Activated T-cell treated with anti-CD3 and anti-CD28 coated beads, Interleukin-2, amount 50 U/mL, for 72 hours (primary cell): ENCODE data around the gene HDAC6. TPM values are rescaled to one million over a fixed set of nuclear protein-coding genes. Genes with fewer than 3 reads are reported as not detected.
"Not testable (repeated sequence)": the region's sequence is repeated elsewhere in the genome, so short reads cannot be mapped to it uniquely, and the experiment has no call there.

Experiments used
- ATAC-seq, 2 donors: fragments of 150-1000 bp; cut with Tn5 transposase; replicated peaks in 1 of 2; 2 replicates each; pipeline ENCODE4 v1.10.0; 2021; ENCODE audit warnings: moderate library complexity in 2 of 2, mild to moderate bottlenecking in 1 of 2
- DNase-seq, 2 donors: peaks; one replicate each; pipeline ENCODE4 v3.0.0; 2021 to 2022; ENCODE audit warnings: mixed read lengths in 1 of 2
- H3K27ac Mint-ChIP-seq: one replicate; pipeline ENCODE4 v1.8.0; 2022; ENCODE audit warnings: mild to moderate bottlenecking, moderate library complexity, mixed read lengths
- H3K27me3 Mint-ChIP-seq: one replicate; pipeline ENCODE4 v1.8.0; 2022; ENCODE audit warnings: low read depth, mixed read lengths
- H3K36me3 Mint-ChIP-seq, 2 donors: one replicate each; pipeline ENCODE4 v1.8.0; 2022; ENCODE audit warnings: mixed read lengths in 2 of 2, mild to moderate bottlenecking in 1 of 2; ENCODE audit not compliant: insufficient read depth in 2 of 2
- H3K4me1 Mint-ChIP-seq: one replicate; pipeline ENCODE4 v1.8.0; 2022; ENCODE audit warnings: low read depth, mixed read lengths
- H3K4me3 Mint-ChIP-seq, 2 donors: one replicate each; pipeline ENCODE4 v1.8.0; 2022; ENCODE audit warnings: mild to moderate bottlenecking in 2 of 2, mixed read lengths in 2 of 2, moderate library complexity in 2 of 2
- H3K9me3 Mint-ChIP-seq, 2 donors: one replicate each; pipeline ENCODE4 v1.8.0; 2022; ENCODE audit warnings: mixed read lengths in 2 of 2
- total RNA-seq, 2 donors: library from RNA; stranded (reverse); gene quantifications; one replicate each; pipeline ENCODE4 v1.2.3, GENCODE V29; 2022

Gene HDAC6
- total RNA-seq, 2 donors from 2014 or later = 109 to 143 TPM

DNA sequence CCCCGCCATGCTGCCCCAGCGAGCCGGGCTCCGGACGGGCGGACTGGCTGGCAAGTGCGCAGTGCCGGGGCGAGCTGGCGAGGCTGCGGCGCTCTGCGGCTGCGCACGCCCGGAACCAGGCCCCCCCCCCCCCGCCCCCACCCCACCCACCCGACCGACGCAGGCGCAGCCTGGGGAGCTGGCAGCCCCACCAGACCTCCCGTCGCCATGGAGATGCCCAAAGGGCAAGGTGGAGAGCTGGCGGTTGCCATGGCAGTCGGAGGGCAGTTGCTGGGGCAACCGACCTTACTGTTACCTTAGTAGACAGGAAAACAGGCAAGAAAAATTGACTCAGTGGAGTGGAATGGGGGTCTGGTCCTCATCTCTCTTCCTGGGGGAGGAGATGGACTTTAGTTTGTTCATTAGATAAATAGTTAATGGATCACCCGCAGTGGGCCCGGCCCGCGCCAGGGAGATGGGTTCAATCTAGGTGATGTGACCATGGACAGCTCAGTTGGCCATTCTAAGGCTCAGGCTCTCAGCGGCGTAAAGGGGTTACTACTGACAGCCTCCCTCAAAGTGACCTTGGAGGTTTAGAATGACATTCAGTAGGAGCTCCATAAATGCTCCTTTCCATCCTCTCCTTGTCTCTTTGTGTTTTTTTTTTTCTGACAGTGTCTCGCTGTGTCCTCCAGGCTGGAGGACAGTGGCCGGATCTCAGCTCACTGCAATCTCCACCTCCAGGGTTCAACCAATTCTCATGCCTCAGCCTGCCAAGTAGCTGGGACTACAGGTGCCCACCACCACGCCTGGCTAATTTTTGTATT, 33.9 kb downstream of the HDAC6 start, which contains the start of gene PCSK1N:
PCSK1N (minus strand) TSS at position 87 of the 806 bp plus-strand sequence; CDS start at position 9, 78 bp downstream.
- H3K9me3 Mint-ChIP-seq = no peaks in the 10 kb centered on the region
- no peak within 1 kb of the TSS for H3K27ac Mint-ChIP-seq
- H3K4me3 Mint-ChIP-seq = peak within 1 kb of the TSS; percentile 82 to 83
- H3K27me3 Mint-ChIP-seq = peaks cover 38% of the 10 kb centered on the region
- no peaks in the 10 kb centered on the region for H3K36me3 Mint-ChIP-seq
- ATAC-seq (peak; percentile 56 to 65), DNase-seq (peak in 1 of 2 donors; percentile 26)
- H3K4me1 Mint-ChIP-seq = peaks cover 10% of the 10 kb centered on the region

DNA sequence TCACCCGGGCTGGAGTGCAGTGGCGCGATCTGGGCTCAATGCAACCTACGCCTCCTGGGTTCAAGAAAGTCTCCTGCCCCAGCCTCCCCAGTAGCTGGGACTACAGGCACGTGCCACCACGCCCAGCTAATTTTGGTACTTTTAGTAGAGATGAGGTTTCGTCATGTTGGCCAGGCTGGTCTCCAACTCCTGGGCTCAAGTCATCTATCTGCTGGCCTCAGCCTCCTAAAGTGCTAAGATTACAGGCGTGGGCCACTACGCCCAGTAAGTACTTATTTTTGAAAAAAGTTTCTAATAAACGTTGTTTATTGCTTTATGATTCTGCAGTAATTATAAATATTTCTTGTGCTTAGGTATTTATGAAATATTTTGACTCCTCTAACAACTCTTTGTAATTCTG, 37.8 kb downstream of the HDAC6 start:
- Mint-ChIP-seq H3K27me3 (peaks cover 28% of the 10 kb centered on the region), H3K4me1 (peaks cover 2% of the 10 kb centered on the region), H3K4me3 (no peak overlapping the region), H3K27ac (no peak overlapping the region), H3K9me3 (no peaks in the 10 kb centered on the region), H3K36me3 (no peaks in the 10 kb centered on the region)
- no peak for DNase-seq
- no peak for ATAC-seq

DNA sequence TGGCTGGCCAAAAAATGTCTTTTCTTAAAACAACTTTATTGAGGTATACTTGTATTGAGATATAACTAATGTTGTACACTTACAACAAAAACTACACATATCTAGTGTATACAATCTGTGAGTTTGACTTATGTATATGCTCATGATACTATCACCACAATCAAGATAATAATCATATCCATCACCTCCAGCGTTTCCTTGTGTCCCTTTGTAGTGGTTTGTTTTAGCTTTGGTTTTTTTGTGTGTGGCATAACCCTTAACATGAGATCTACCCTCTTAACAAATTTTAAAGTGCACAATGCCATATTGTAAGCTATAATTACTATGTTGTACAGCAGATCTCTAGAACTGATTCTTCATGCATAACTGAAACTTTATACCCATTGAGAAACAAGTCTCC, 47.0 kb downstream of the HDAC6 start:
- peaks cover 33% of the 10 kb centered on the region for H3K27me3 Mint-ChIP-seq
- ATAC-seq = no peak
- H3K4me1 Mint-ChIP-seq = peaks cover 6% of the 10 kb centered on the region
- H3K36me3 Mint-ChIP-seq = no peaks in the 10 kb centered on the region
- H3K4me3 Mint-ChIP-seq = no peak overlapping the region
- DNase-seq = no peak
- H3K27ac Mint-ChIP-seq = no peak overlapping the region
- H3K9me3 Mint-ChIP-seq = no peaks in the 10 kb centered on the region

DNA sequence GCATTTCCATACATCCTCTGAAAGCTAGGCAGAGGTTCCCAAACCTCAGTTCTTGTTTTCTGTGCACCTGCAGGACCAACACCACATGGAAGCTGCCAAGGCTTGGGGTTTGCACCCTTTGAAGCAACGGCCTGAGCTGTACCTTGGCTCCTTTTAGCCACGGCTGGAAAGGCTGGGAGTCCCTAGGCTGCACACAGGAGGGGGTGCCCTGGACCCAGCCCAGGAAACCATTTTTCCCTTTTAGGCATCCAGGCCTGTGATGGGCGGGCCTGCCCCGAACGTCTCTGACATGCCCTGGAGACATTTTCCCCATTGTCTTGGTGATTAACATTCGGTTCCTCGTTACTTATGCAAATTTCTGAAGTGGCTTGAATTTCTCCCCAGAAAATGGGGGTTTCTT, 51.0 kb downstream of the HDAC6 start:
- DNase-seq = no peak
- Mint-ChIP-seq H3K9me3 (no peaks in the 10 kb centered on the region), H3K36me3 (no peaks in the 10 kb centered on the region), H3K27ac (no peak overlapping the region), H3K4me3 (no peak overlapping the region), H3K27me3 (peaks cover 61% of the 10 kb centered on the region), H3K4me1 (peaks cover 6% of the 10 kb centered on the region)
- ATAC-seq = no peak

DNA sequence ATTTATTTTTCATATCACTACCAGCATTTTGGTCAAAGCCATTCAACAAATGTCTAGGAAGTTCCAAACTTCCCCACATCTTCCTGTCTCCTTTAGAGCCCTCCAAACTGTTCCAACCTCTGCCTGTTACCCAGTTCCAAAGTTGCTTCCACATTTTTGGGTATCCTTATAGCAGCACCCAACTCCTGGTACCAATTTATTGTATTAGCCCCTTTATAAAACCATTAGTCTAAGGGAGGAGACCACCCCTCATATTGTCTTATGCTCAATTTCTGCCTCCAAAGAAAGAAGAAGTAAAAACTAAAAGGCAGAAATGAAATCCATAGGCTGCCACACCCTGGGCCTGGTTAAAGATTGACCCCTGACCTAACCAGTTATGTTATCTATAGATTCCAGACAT, 51.6 kb downstream of the HDAC6 start:
- H3K4me1 Mint-ChIP-seq, ATAC-seq, DNase-seq: not testable (repeated sequence)

DNA sequence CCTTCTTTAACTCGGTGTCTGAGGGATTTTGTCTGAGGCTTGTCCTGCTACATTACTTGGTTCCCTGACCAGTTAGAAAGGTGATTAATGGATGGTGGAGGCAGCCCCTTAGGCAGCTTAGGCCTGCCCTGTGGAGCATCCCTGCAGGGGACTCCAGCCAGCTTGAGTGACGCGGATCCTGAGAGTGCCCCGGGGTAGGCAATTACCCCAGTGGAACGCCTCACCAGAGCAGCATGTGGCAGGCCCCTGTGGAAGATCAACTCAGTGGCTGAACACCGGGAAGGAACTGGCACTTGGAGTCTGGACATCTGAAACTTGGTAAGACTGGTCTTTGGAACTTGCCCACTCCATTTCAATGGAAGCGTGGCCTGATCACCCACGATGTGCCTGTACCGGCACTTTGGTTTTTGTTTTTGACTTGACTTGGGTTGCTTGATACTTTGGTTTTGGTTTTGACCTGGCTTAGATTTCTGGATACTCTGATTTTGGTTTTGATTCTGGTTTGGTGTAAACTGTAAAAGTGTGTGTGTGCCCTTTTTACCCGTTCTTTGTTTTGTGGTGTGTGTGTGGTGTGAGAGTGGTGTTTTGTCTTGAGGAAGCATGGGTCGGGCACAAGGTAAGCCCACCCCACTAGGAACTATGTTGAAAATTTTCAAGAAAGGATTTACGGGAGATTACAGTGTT, 52.4 kb downstream of the HDAC6 start:
- DNase-seq, H3K4me1 Mint-ChIP-seq, H3K4me3 Mint-ChIP-seq, H3K27ac Mint-ChIP-seq, H3K9me3 Mint-ChIP-seq, ATAC-seq, H3K36me3 Mint-ChIP-seq: not testable (repeated sequence)
- peaks cover 55% of the 10 kb centered on the region for H3K27me3 Mint-ChIP-seq

More for the DNA sequence above, 51.6 kb downstream of the HDAC6 start:
- peaks cover 61% of the 10 kb centered on the region for H3K27me3 Mint-ChIP-seq
- not testable (repeated sequence) for H3K36me3 Mint-ChIP-seq, H3K4me3 Mint-ChIP-seq, H3K9me3 Mint-ChIP-seq, H3K27ac Mint-ChIP-seq

DNA sequence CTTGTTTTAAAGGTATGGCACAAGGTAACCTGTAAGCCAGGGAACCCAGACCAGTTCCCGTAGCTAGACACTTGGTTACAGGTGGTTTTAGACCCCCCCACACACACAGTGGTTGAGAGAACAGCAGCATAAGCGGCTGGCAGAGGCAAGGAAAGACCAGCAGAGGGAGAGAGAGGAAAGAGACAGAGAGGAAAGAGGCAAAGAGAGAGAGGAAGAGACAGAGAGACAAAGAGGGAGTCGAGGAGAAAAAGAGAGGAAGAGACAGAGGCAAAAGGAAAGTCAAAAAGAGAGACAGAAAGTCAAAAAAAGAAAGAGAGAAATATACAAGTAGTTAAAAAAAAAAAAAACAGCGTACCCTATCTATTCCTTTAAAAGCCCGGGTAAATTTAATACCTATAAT, 53.0 kb downstream of the HDAC6 start:
- no peak for ATAC-seq
- H3K4me1 Mint-ChIP-seq = no peaks in the 10 kb centered on the region
- DNase-seq = no peak

DNA sequence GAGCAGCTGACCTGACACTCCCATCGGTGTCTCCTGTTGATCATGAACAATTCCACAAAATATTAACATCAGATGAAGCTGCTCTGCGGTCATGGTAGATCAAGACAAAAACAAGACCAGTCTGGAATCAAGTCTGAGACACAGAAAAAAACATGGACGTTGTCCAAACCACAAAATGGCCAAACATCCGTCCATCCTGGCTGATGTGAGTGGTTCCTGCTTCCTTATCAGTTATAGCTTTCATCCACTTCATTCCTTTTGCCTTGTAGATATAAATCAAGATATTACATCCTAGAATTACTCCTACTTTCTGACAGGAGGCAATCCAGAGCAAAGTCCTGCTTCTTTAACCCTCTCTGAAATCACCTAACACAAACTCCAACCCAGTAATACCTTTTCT, 62.3 kb downstream of the HDAC6 start:
- H3K27ac Mint-ChIP-seq = no peak overlapping the region
- DNase-seq = no peak
- no peaks in the 10 kb centered on the region for H3K9me3 Mint-ChIP-seq
- no peaks in the 10 kb centered on the region for H3K4me1 Mint-ChIP-seq
- no peak overlapping the region for H3K4me3 Mint-ChIP-seq
- no peak for ATAC-seq
- peaks cover 24% of the 10 kb centered on the region for H3K27me3 Mint-ChIP-seq
- no peaks in the 10 kb centered on the region for H3K36me3 Mint-ChIP-seq

More for the DNA sequence above, 53.0 kb downstream of the HDAC6 start:
- no peak overlapping the region for H3K27ac Mint-ChIP-seq
- H3K4me3 Mint-ChIP-seq = no peak overlapping the region
- no peaks in the 10 kb centered on the region for H3K9me3 Mint-ChIP-seq
- no peaks in the 10 kb centered on the region for H3K36me3 Mint-ChIP-seq
- H3K27me3 Mint-ChIP-seq = peaks cover 48% of the 10 kb centered on the region

DNA sequence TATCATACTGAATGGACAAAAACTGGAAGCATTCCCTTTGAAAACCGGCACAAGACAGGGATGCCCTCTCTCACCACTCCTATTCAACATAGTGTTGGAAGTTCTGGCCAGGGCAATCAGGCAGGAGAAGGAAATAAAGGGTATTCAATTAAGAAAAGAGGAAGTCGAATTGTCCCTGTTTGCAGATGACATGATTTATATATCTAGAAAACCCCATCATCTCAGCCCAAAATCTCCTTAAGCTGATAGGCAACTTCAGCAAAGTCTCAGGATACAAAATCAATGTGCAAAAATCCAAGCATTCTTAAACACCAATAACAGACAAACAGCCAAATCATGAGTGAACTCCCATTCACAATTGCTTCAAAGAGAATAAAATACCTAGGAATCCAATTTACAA, 70.2 kb downstream of the HDAC6 start:
- not testable (repeated sequence) for H3K36me3 Mint-ChIP-seq, H3K27ac Mint-ChIP-seq, H3K4me1 Mint-ChIP-seq, H3K4me3 Mint-ChIP-seq, ATAC-seq, H3K9me3 Mint-ChIP-seq, DNase-seq
- H3K27me3 Mint-ChIP-seq = peaks cover 60% of the 10 kb centered on the region

Other genes starting within 250 kb of the HDAC6 start
- 100 to 1,000 TPM; 183 to 225 TPM for gene RBM3, start 227.6 kb upstream of the HDAC6 start, total RNA-seq
- gene WDR13, start 204.6 kb upstream of the HDAC6 start, total RNA-seq = 10 to 100 TPM; 55.7 to 59.9 TPM
- gene WAS, start 118.3 kb upstream of the HDAC6 start, total RNA-seq = 10 to 100 TPM; 81.4 to 83.9 TPM
- 10 to 100 TPM; 29.4 to 34.8 TPM for gene SUV39H1, start 105.3 kb upstream of the HDAC6 start, total RNA-seq
- gene GLOD5, start 40.3 kb upstream of the HDAC6 start, total RNA-seq = not detected
- gene GATA1, start 15.5 kb upstream of the HDAC6 start, total RNA-seq = under 1 TPM; 0.22 to 0.35 TPM
- gene ERAS, start 24.4 kb downstream of the HDAC6 start, total RNA-seq = under 1 TPM in 1 of 2 donors, not detected in 1; 0.31 TPM
- gene PCSK1N, start 33.5 kb downstream of the HDAC6 start, total RNA-seq = 1 to 10 TPM; 1.9 to 2.8 TPM
- gene TIMM17B, start 95.7 kb downstream of the HDAC6 start, total RNA-seq = 10 to 100 TPM; 73.6 to 90.1 TPM
- gene PQBP1, start 95.9 kb downstream of the HDAC6 start, total RNA-seq = 100 to 1,000 TPM; 114 to 125 TPM
- 10 to 100 TPM; 30.8 to 32.7 TPM for gene SLC35A2, start 109.6 kb downstream of the HDAC6 start, total RNA-seq
- gene PIM2, start 117.0 kb downstream of the HDAC6 start, total RNA-seq = 100 to 1,000 TPM; 550 to 563 TPM
- 100 to 1,000 TPM; 123 to 137 TPM for gene OTUD5, start 155.5 kb downstream of the HDAC6 start, total RNA-seq
- 1 to 10 TPM; 7.6 to 8.3 TPM for gene KCND1, start 169.8 kb downstream of the HDAC6 start, total RNA-seq
- 100 to 1,000 TPM; 108 to 114 TPM for gene GRIPAP1, start 200.2 kb downstream of the HDAC6 start, total RNA-seq
- 10 to 100 TPM; 38.8 to 44.8 TPM for gene TFE3, start 241.3 kb downstream of the HDAC6 start, total RNA-seq